AG04450 (cell line): ENCODE data around the gene GPC4. TPM values are rescaled to one million over a fixed set of nuclear protein-coding genes. Genes with fewer than 3 reads are reported as not detected.

ENCODE experiments used
- CTCF ChIA-PET: fragments of 300-600, 350-600 bp; formaldehyde crosslinking; extraction: SDS; loops from one replicate; lab custom pipeline; 2022; ENCODE audit warnings: antibody characterized with exemption, inconsistent platforms; lab: Charles Lee
- POLR2A ChIA-PET: fragments of 350-600 bp; formaldehyde crosslinking; extraction: SDS; loops from one replicate; lab custom pipeline; 2021; ENCODE audit warnings: antibody characterized with exemption, inconsistent platforms; lab: Yijun Ruan, JAX
- DNase-seq: peaks from one replicate; pipeline ENCODE4 v3.0.0-alpha.2; 2011; ENCODE audit warnings: low read depth, low spot score
- H3K27ac ChIP-seq: one replicate; pipeline ENCODE4 v1.5.1; 2012; ENCODE audit warnings: low read depth, low read length, control low read depth
- H3K27me3 ChIP-seq: one replicate; pipeline ENCODE4 v1.6.0; 2012; ENCODE audit warnings: low read length; ENCODE audit not compliant: control insufficient read depth, insufficient read depth
- H3K4me3 ChIP-seq: 2 replicates; pipeline ENCODE4 v1.5.1; 2011; ENCODE audit warnings: mild to moderate bottlenecking, low read depth, low read length, control low read depth
- H3K9me3 ChIP-seq: 2 replicates; pipeline ENCODE4 v1.5.1; 2012; ENCODE audit warnings: low read length; ENCODE audit not compliant: control insufficient read depth, insufficient read depth
- polyA plus RNA-seq: library from polyadenylated mRNA; depleted of rRNA; stranded (reverse); fragments of >200 nt; gene quantifications from 2 replicates; pipeline ENCODE4 v1.2.3, GENCODE V29; 2011; rRNA removed
- TF ChIP-seq, protein P1 (sequence below): IDR thresholded peaks from 2 replicates; pipeline ENCODE4 v1.5.1; 2011; ENCODE audit warnings: low read depth, low read length, control low read depth, inconsistent platforms

The GPC4 gene
- polyA plus RNA-seq, 1 experiment, result 0.04 TPM

DNA sequence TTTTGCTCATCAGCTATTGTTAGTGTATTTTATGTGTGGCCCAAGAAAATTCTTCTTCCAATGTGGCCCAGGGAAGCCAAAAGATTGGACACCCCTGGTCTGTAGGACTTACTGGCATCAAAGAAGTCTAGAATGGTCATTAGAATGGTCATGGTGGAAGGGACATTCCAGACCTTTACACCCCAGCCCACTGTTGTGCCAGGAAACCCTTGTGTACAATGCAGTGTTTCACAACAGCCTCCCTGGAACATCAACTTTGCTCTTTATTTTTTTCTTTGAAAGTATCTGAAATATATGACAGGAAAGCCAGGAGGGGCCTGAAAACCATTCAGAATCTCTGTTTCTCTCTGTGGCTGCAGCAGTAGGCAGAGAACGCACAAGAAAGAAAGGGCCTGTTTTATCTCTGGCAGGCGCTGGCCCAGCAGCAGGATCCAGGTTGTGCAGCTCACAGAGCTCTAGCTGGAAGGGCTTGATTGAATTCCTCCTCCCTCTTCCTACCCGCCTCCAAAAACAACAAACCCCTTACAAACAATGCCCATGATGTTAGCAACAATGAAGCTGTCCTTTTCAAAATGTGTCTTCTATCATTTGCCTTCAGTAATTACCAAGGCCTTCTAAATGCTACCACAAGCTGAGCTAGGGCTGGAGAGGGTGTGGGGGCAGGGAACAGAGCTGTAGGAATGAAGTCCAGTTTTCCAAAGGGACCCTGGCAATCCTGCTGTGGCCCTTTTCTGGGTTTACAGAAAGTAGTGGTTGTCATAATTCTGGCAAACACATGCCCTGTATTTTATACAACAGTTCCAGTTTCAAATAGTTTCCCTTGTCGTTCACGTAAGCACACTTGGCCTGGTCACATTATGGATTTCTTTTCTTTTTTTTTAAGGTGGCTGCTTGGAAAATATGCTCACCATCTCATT is 164.8 kb downstream of the GPC4 start:
- DNase-seq, result no peak
- H3K27me3 ChIP-seq, result no peaks in the 10 kb centered on the region
- TF ChIP-seq, protein P1, sequence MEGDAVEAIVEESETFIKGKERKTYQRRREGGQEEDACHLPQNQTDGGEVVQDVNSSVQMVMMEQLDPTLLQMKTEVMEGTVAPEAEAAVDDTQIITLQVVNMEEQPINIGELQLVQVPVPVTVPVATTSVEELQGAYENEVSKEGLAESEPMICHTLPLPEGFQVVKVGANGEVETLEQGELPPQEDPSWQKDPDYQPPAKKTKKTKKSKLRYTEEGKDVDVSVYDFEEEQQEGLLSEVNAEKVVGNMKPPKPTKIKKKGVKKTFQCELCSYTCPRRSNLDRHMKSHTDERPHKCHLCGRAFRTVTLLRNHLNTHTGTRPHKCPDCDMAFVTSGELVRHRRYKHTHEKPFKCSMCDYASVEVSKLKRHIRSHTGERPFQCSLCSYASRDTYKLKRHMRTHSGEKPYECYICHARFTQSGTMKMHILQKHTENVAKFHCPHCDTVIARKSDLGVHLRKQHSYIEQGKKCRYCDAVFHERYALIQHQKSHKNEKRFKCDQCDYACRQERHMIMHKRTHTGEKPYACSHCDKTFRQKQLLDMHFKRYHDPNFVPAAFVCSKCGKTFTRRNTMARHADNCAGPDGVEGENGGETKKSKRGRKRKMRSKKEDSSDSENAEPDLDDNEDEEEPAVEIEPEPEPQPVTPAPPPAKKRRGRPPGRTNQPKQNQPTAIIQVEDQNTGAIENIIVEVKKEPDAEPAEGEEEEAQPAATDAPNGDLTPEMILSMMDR, result no peak
- H3K27ac ChIP-seq, result no peak overlapping the region
- CTCF ChIA-PET, result interaction anchor here (0.6 to 1.2 kb wide), 2 partner anchors 204 to 278 kb away, joined by 3 read pairs; no protein-coding TSS in a partner anchor
- H3K4me3 ChIP-seq, result no peak overlapping the region
- no peaks in the 10 kb centered on the region; the same call in 1 of the 2 replicates for H3K9me3 ChIP-seq
- POLR2A ChIA-PET, result no interaction called here

Other genes with a start within 250 kb of the GPC4 start
- not detected in 2 replicates for gene TFDP3, start 197.1 kb downstream of the GPC4 start, polyA plus RNA-seq